MCF 10A (cell line): ENCODE data around the gene TNNC1. TPM values are rescaled to one million over a fixed set of nuclear protein-coding genes. Genes with fewer than 3 reads are reported as not detected.

ENCODE experiments used
- BruUV-seq: library from RNA; stranded (reverse); fragments of 400-500 nt; replicated peaks from 2 replicates; lab custom pipeline; 2021; lab: Mats Ljungman, UMichigan
- CTCF ChIA-PET: fragments of 300-600 bp; sonication (Branson Sonifier 250); formaldehyde crosslinking; extraction: SDS; loops from one replicate; lab custom pipeline; 2021; ENCODE audit warnings: antibody characterized with exemption, inconsistent platforms; lab: Yijun Ruan, JAX
- POLR2A ChIA-PET: fragments of 300-600, 350-650 bp; sonication (Branson Sonifier 250); formaldehyde crosslinking; extraction: SDS; loops from one replicate; lab custom pipeline; 2020; ENCODE audit warnings: antibody characterized with exemption, inconsistent platforms; lab: Yijun Ruan, JAX
- DNase-seq: peaks from one replicate; pipeline ENCODE4 v3.0.0-alpha.2; 2018; ENCODE audit not compliant: unreplicated experiment
- H3K27ac Mint-ChIP-seq: one replicate; pipeline ENCODE4 v1.8.0; 2022; ENCODE audit warnings: mild to moderate bottlenecking, low read depth, mixed read lengths; ENCODE audit not compliant: unreplicated experiment
- H3K27me3 Mint-ChIP-seq: one replicate; pipeline ENCODE4 v1.8.0; 2022; ENCODE audit warnings: mixed read lengths; ENCODE audit not compliant: insufficient read depth, unreplicated experiment
- H3K36me3 Mint-ChIP-seq: one replicate; pipeline ENCODE4 v1.8.0; 2022; ENCODE audit warnings: mild to moderate bottlenecking, moderate library complexity, mixed read lengths; ENCODE audit not compliant: insufficient read depth, unreplicated experiment
- H3K4me1 Mint-ChIP-seq: one replicate; pipeline ENCODE4 v1.8.0; 2022; ENCODE audit warnings: mixed read lengths; ENCODE audit not compliant: insufficient read depth, unreplicated experiment
- H3K4me3 Mint-ChIP-seq: one replicate; pipeline ENCODE4 v1.8.0; 2022; ENCODE audit warnings: mild to moderate bottlenecking, moderate library complexity, mixed read lengths; ENCODE audit not compliant: unreplicated experiment
- H3K9me3 Mint-ChIP-seq: one replicate; pipeline ENCODE4 v1.8.0; 2022; ENCODE audit warnings: mixed read lengths; ENCODE audit not compliant: unreplicated experiment
- CTCF ChIP-seq: fragments of 200-600 bp; IDR thresholded peaks from one replicate; pipeline ENCODE4 v1.8.0; 2022; ENCODE audit warnings: antibody characterized with exemption, mild to moderate bottlenecking; ENCODE audit not compliant: unreplicated experiment
- intact Hi-C: fragments of 100-400 bp; cut with micrococcal nuclease; formaldehyde crosslinking; loops from 2 replicates; pipeline ENCODE4 v1.14.1; 2022
- total RNA-seq: library from RNA; stranded (reverse); gene quantifications from 2 replicates; pipeline ENCODE4 v1.2.3, GENCODE V29; 2022

Gene TNNC1
- total RNA-seq, 1 experiment from 2014 or later: 0.61 TPM

- DNase-seq: peak; percentile 72
- H3K27ac Mint-ChIP-seq: no peak overlapping the region
- H3K4me3 Mint-ChIP-seq: no peak overlapping the region
- CTCF ChIA-PET: interaction anchor here (0.7 to 17.8 kb wide), 4 partner anchors 9 to 26 kb away, joined by 3 to 278 read pairs (median 19); partner anchors contain the start of gene SEMA3G
- H3K4me1 Mint-ChIP-seq: peaks cover 8% of the 10 kb centered on the region
- H3K27me3 Mint-ChIP-seq: no peaks in the 10 kb centered on the region
- POLR2A ChIA-PET: no interaction called here
- no peak for TF ChIP-seq CTCF
- H3K9me3 Mint-ChIP-seq: no peaks in the 10 kb centered on the region
- H3K36me3 Mint-ChIP-seq: no peaks in the 10 kb centered on the region
- no TSS peak for BruUV-seq
- intact Hi-C loops: no loop called here
Measured at GRCh38 chr3:52437326-52438103, 16.3 kb downstream of the TNNC1 start.

GRCh38 chr3:52436500-52437149, 17.2 kb downstream of the TNNC1 start:
- Mint-ChIP-seq H3K27ac (no peak overlapping the region), H3K9me3 (no peaks in the 10 kb centered on the region), H3K4me1 (peaks cover 8% of the 10 kb centered on the region), H3K27me3 (no peaks in the 10 kb centered on the region), H3K4me3 (no peak overlapping the region), H3K36me3 (no peaks in the 10 kb centered on the region)
- ChIA-PET CTCF (interaction anchor here (1.3 to 17.8 kb wide), 3 partner anchors 8 to 25 kb away, joined by 3 to 278 read pairs (median 35); partner anchors contain the start of gene SEMA3G), POLR2A (no interaction called here)
- intact Hi-C loops: no loop called here
- no TSS peak for BruUV-seq
- TF ChIP-seq CTCF: no peak
- DNase-seq: no peak

- POLR2A ChIA-PET: no interaction called here
- DNase-seq: no peak
- H3K27ac Mint-ChIP-seq: no peak overlapping the region
- no peak for TF ChIP-seq CTCF
- H3K4me3 Mint-ChIP-seq: no peak overlapping the region
- intact Hi-C loops: no loop called here
- CTCF ChIA-PET: interaction anchor here (0.5 to 17.8 kb wide), 3 partner anchors 11 to 199 kb away, joined by 3 to 278 read pairs (median 4); partner anchors contain the start of gene SEMA3G
- no peaks in the 10 kb centered on the region for H3K9me3 Mint-ChIP-seq
- no peaks in the 10 kb centered on the region for H3K36me3 Mint-ChIP-seq
- peaks cover 8% of the 10 kb centered on the region for H3K4me1 Mint-ChIP-seq
- no peaks in the 10 kb centered on the region for H3K27me3 Mint-ChIP-seq
- no TSS peak for BruUV-seq
Measured at GRCh38 chr3:52435246-52436101, 18.4 kb downstream of the TNNC1 start.
